Measurements from ENCODE around the gene QRSL1. TPM values are rescaled to one million over a fixed set of nuclear protein-coding genes. Genes with fewer than 3 reads are reported as not detected.

Gene QRSL1
- total RNA-seq, 1 donor from 2014 or later: 11.8 TPM

DNA sequence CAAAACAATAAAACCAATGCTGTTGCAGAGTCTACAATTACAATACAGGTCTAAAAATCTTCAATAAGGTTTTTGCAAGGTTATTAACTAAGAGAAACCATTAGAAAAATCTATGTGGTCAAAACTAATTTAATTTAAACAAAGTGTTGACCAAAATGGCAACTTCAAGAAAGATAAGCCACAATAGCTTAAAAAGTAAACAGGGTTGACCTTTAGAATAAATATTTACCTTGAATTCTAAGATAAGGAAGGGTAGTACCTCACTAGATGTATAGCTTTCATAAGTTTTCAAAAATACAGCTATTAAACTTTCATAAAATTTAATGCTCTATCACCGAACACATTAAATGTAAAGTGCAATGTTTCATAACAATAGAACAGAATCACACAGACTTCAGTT, 11.5 kb upstream of the QRSL1 start:
- Histone ChIP-seq H3K27me3 (no peaks in the 10 kb centered on the region), H3K4me1 (no peaks in the 10 kb centered on the region), H3K9me3 (no peaks in the 10 kb centered on the region), H3K4me3 (no peak overlapping the region), H3K36me3 (no peaks in the 10 kb centered on the region), H3K27ac (no peak overlapping the region)
- intact Hi-C loops (cut with DNase I): no loop called here
- TF ChIP-seq, protein P1, sequence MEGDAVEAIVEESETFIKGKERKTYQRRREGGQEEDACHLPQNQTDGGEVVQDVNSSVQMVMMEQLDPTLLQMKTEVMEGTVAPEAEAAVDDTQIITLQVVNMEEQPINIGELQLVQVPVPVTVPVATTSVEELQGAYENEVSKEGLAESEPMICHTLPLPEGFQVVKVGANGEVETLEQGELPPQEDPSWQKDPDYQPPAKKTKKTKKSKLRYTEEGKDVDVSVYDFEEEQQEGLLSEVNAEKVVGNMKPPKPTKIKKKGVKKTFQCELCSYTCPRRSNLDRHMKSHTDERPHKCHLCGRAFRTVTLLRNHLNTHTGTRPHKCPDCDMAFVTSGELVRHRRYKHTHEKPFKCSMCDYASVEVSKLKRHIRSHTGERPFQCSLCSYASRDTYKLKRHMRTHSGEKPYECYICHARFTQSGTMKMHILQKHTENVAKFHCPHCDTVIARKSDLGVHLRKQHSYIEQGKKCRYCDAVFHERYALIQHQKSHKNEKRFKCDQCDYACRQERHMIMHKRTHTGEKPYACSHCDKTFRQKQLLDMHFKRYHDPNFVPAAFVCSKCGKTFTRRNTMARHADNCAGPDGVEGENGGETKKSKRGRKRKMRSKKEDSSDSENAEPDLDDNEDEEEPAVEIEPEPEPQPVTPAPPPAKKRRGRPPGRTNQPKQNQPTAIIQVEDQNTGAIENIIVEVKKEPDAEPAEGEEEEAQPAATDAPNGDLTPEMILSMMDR (IDR thresholded peaks at IDR 0.05): no peak
- DNase-seq (no peak), ATAC-seq (no peak)

DNA sequence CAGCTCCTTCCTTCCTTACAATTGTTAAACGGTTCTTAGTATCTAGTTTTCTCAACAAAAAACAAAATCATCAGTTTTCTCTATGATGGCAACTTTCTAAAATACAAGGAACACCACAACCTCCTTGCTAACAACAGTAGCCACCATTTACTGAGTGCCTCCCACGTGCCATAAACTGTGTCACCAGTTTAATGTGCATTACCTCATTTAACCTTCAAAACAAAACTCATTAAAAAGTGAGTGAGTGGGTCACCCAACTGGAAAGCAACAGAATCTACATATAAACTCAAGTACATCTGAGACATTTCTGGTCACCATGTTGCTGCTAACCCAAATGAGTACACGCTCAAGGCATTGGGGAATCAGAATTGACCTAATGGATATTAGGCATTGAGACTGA, 11.1 kb upstream of the QRSL1 start:
- no peak for DNase-seq
- H3K4me1 ChIP-seq: no peaks in the 10 kb centered on the region
- H3K4me3 ChIP-seq: no peak overlapping the region
- no peaks in the 10 kb centered on the region for H3K9me3 ChIP-seq
- intact Hi-C loops (cut with DNase I): no loop called here
- TF ChIP-seq, protein P1 (IDR thresholded peaks at IDR 0.05): no peak
- H3K27me3 ChIP-seq: no peaks in the 10 kb centered on the region
- ATAC-seq: no peak
- no peaks in the 10 kb centered on the region for H3K36me3 ChIP-seq
- H3K27ac ChIP-seq: no peak overlapping the region

DNA sequence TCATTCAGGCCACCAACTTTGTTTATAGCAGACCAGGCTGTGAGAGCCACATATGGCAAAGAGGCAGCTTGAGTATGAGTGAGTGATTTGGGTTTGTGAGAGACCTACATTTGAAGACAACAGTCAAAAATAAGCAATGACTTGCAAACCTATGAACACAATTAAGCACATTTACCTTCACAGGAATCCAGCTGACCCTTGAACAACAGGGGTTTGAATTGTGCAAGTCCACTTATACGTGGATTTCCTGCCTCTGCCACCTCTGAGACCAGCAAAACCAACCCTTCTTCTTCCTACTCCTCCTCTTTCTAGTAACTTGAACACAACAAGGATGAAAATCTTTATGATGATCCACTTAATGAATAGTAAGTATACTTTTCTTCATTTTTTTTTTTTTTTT, 10.2 kb upstream of the QRSL1 start:
- no peak overlapping the region for H3K27ac ChIP-seq
- ATAC-seq: no peak
- intact Hi-C loops (cut with DNase I): no loop called here
- no peaks in the 10 kb centered on the region for H3K27me3 ChIP-seq
- H3K36me3 ChIP-seq: no peaks in the 10 kb centered on the region
- H3K4me3 ChIP-seq: no peak overlapping the region
- no peak for DNase-seq
- H3K9me3 ChIP-seq: no peaks in the 10 kb centered on the region
- TF ChIP-seq, protein P1 (IDR thresholded peaks at IDR 0.05): no peak
- H3K4me1 ChIP-seq: no peaks in the 10 kb centered on the region

DNA sequence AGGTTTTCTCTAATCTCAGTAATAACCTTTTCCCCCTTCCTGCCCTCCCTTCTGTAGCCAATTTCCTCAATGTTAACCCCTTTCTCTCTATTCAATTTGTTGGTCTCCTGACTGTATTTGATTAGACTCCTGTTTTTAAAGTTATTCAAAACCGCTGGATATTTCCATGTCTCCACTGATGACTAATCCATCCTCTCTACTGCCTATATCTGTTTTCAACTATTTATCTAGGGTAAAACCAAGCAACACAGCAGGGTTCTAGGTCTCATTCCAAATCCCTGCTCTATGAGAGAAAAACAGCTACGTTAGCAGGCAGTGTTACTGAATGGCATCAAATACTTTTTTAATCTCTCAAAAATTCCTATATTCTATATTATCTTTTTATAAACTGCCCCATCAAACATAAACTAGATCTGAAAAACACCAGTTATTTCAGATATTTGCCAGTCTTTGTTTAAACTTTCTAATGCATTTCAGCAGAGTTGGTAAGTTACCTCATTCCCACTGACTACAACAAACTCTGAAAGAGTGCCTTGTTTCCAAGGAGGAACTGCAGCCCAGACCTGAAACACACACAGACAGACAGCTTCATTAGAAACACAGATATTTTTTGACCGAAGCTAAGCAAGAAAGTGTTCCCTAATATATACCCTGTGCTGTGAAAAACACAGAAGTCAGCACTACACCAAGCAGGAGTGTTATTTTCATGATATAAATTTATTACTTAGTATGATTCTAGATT, 8.3 kb upstream of the QRSL1 start:
- no peak overlapping the region for H3K27ac ChIP-seq
- H3K4me3 ChIP-seq: no peak overlapping the region
- DNase-seq (no peak), ATAC-seq (no peak)
- no peaks in the 10 kb centered on the region for H3K36me3 ChIP-seq
- TF ChIP-seq, protein P1 (IDR thresholded peaks at IDR 0.05): no peak
- intact Hi-C loops (cut with DNase I): no loop called here
- H3K9me3 ChIP-seq: no peaks in the 10 kb centered on the region
- H3K27me3 ChIP-seq: no peaks in the 10 kb centered on the region
- no peaks in the 10 kb centered on the region for H3K4me1 ChIP-seq

DNA sequence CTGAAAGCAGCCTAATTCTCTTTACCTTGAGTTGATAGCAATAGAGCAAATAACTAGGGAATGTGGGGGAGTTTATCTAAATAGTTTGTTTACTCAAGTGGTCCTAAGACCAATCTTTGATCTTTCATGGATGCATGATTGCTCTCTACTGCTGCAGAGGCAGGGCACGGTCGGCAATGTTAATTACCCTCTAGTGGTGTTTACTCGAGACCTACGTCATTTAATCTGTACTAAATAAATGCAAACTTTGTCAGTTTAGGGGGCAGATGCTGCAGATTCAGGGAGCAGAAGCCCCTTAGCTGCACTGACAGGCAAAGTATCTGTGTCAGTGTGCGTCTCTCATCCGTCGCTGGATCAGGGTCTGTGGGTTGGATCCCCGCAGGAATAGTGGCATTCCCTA, 7.0 kb upstream of the QRSL1 start:
- no peaks in the 10 kb centered on the region for H3K9me3 ChIP-seq
- no peaks in the 10 kb centered on the region for H3K36me3 ChIP-seq
- H3K4me1 ChIP-seq: no peaks in the 10 kb centered on the region
- H3K4me3 ChIP-seq: no peak overlapping the region
- no peaks in the 10 kb centered on the region for H3K27me3 ChIP-seq
- ATAC-seq (no peak), DNase-seq (no peak)
- no peak overlapping the region for H3K27ac ChIP-seq
- intact Hi-C loops (cut with DNase I): no loop called here
- TF ChIP-seq, protein P1 (IDR thresholded peaks at IDR 0.05): no peak

DNA sequence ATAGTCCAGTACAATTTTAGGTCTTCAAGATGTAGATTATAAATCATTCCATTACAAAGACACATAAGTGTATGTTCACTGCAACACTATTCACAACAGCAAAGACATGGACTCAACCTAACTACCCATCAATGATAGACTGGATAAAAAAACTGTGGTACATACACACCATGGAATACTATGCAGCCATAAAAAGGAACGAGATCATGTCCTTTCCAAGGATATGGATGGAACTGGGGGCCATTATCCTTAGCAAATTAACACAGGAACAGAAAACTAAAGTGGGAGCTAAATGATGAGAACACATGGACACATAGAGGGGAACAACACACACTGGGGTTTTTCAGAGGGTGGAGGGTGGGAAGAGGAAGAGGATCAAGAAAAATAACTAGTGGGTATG, 6.3 kb upstream of the QRSL1 start:
- intact Hi-C loops (cut with DNase I): no loop called here
- peaks cover under 1% of the 10 kb centered on the region for H3K4me1 ChIP-seq
- no peaks in the 10 kb centered on the region for H3K36me3 ChIP-seq
- TF ChIP-seq, protein P1 (IDR thresholded peaks at IDR 0.05): no peak
- no peak overlapping the region for H3K4me3 ChIP-seq
- no peaks in the 10 kb centered on the region for H3K27me3 ChIP-seq
- no peaks in the 10 kb centered on the region for H3K9me3 ChIP-seq
- DNase-seq (no peak), ATAC-seq (no peak)
- no peak overlapping the region for H3K27ac ChIP-seq

All from upper lobe of right lung (tissue), 1 donor.